ENCODE measurements around the gene DRC7. TPM values are rescaled to one million over a fixed set of nuclear protein-coding genes. Genes with fewer than 3 reads are reported as not detected.

Gene DRC7
- total RNA-seq, 2 donors from 2014 or later = not detected

DNA sequence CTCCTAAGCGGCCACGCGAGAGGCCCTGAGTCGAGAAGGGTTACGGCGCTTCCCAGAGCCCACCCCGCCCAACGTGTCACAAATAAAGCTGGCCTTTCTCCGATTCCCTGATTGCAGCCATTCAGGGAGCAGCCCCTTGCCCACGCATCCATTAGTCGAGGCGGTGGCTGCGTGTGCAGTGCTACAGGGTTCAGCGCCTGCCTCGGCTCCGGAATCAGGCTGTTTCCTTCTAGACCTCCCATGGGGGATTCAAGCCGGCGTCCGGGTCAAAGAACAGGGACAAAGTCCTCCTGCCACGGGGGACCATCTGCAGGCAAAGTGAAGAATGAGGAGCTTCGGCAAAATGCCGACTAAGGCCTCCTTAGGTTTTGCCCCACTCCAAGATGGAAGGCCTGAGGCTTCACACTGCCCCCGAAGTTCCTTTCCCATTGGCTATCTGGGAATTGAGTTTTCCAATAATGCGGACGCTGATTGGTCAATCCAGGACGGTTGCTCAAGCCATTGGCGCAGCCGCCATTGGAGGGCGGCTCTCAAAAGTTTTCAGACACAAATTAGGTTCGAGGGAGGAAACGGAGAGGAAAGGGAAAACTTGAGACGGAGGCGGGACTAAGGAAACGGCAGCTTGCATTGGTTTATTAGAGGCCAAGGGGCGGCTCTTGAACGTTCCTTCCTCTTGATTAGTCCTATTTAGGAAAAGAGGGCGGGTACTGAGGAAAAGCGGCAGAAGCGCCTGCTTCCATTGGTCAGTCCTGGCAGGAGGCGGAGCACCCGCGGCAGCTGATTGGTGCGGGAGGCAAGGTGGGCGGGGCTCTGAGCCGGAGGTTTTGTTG, 40.5 kb downstream of the DRC7 start:
- TF ChIP-seq, protein P1, sequence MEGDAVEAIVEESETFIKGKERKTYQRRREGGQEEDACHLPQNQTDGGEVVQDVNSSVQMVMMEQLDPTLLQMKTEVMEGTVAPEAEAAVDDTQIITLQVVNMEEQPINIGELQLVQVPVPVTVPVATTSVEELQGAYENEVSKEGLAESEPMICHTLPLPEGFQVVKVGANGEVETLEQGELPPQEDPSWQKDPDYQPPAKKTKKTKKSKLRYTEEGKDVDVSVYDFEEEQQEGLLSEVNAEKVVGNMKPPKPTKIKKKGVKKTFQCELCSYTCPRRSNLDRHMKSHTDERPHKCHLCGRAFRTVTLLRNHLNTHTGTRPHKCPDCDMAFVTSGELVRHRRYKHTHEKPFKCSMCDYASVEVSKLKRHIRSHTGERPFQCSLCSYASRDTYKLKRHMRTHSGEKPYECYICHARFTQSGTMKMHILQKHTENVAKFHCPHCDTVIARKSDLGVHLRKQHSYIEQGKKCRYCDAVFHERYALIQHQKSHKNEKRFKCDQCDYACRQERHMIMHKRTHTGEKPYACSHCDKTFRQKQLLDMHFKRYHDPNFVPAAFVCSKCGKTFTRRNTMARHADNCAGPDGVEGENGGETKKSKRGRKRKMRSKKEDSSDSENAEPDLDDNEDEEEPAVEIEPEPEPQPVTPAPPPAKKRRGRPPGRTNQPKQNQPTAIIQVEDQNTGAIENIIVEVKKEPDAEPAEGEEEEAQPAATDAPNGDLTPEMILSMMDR (IDR thresholded peaks at IDR 0.05) = no peak
- Histone ChIP-seq H3K36me3 (no peaks in the 10 kb centered on the region), H3K9me3 (no peaks in the 10 kb centered on the region), H3K4me1 (ENCODE audit: control insufficient read depth in 1 of 2, low read depth in 2 of 2) (peaks cover 7 to 23% of the 10 kb centered on the region in 2 donors), H3K27ac (peak overlapping the region; percentile 82 to 92), H3K4me3 (peak overlapping the region; percentile 81), H3K27me3 (replicated peaks; ENCODE audit: insufficient read depth) (no peaks in the 10 kb centered on the region)
- peak; percentile 96 for ATAC-seq (ENCODE audit: insufficient number of reproducible peaks, low FRiP score, low read depth)
- DNase-seq (ENCODE audit: low spot score) = peak; percentile 98

DNA sequence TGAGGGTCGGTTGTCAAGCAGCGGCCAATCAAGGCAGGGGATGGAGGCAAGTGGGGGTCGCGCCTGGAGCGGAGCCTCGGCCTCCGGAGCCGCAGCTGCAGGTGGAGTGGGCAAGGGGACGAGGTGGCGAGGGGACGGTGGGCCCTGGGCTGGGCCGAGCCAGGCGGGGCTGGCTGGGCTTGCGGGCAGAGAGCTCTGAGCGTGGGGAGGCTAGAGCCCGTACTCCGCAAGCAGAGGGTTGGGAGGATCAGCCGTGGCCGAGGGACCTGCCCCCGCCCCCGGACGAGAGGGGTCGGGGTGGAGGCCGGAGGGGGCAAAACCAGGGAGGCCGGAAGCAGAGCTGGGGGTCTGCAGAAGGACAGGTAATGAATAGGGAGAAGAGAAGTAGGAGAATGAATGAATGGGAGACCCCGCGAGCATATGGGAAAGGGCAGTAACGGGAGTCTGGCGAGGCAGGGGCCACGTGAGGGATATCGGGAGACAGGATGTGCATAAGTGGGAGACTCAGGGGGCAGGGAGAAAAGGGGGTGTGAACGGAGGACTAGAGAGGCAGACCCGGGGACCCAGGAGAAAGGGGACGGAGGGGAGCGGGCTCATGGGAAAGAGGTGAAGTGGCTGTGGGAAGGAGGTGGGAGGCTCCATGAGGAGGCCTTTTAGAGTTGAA, 41.3 kb downstream of the DRC7 start, which contains the start of gene KATNB1:
Gene KATNB1 (plus strand): TSS at position 16 of the 664 bp plus-strand sequence. CDS start 1,474 bp downstream, outside the sequence.
- TF ChIP-seq, protein P1 (IDR thresholded peaks at IDR 0.05) = no peak
- Histone ChIP-seq H3K27me3 (replicated peaks; ENCODE audit: insufficient read depth) (no peaks in the 10 kb centered on the region), H3K9me3 (no peaks in the 10 kb centered on the region), H3K4me3 (peak within 1 kb of the TSS; percentile 81), H3K27ac (peak within 1 kb of the TSS; percentile 82 to 92), H3K4me1 (ENCODE audit: control insufficient read depth in 1 of 2, low read depth in 2 of 2) (peaks cover 7 to 23% of the 10 kb centered on the region in 2 donors), H3K36me3 (no peaks in the 10 kb centered on the region)
- no peak for ATAC-seq (ENCODE audit: insufficient number of reproducible peaks, low FRiP score, low read depth)
- no peak for DNase-seq (ENCODE audit: low spot score)

DNA sequence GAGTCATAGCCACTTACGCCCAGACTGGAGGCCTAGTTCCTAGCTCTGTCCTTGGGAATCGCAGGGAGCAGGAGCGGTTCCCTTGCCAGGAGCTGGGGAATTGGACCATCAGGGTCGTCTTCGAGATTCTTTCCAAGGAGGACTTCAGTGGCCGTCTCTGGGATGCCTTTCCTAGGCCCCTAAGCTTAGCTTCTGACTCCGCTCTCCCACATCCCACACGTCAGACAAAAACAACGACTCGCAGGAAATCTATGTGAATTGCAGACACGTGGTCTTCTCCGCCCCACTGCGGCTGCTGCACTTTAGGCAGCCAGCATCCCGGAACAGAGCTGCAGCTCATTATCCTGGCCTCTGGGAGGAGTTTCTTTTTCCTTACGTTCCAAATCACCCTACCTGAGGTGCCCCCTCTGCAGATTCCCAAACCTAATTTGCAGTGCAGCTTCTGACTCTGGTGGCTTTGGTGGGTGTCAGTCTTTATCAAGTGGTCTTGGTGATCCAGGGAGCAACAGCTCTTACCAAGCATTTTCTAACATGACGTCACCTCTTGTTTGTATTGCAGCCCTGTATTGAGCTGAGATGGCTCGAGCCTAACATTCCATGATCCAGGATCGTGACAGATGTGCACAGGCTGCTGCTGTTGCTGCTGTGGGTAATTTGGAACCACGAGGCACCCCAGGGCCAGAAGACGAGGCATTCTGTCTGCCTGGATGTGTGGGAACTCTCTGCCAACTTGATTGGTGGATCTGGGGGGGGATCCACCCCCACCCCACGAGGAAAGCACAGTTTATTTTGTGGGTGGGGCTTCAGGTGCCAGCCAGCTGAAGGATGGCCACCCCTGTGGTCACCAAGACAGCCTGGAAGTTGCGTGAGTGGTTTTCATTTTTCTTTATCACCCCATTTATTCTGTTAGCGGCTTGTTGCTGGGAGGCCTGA, 42.1 kb downstream of the DRC7 start:
- DNase-seq (ENCODE audit: low spot score) (no peak), ATAC-seq (ENCODE audit: insufficient number of reproducible peaks, low FRiP score, low read depth) (no peak)
- TF ChIP-seq, protein P1 (IDR thresholded peaks at IDR 0.05) = no peak
- Histone ChIP-seq H3K27ac (peak overlapping the region in 1 of 2 donors; percentile 37), H3K4me1 (ENCODE audit: control insufficient read depth in 1 of 2, low read depth in 2 of 2) (peaks cover 7 to 23% of the 10 kb centered on the region in 2 donors), H3K27me3 (replicated peaks; ENCODE audit: insufficient read depth) (no peaks in the 10 kb centered on the region), H3K9me3 (no peaks in the 10 kb centered on the region), H3K4me3 (peak overlapping the region; percentile 73), H3K36me3 (no peaks in the 10 kb centered on the region)

DNA sequence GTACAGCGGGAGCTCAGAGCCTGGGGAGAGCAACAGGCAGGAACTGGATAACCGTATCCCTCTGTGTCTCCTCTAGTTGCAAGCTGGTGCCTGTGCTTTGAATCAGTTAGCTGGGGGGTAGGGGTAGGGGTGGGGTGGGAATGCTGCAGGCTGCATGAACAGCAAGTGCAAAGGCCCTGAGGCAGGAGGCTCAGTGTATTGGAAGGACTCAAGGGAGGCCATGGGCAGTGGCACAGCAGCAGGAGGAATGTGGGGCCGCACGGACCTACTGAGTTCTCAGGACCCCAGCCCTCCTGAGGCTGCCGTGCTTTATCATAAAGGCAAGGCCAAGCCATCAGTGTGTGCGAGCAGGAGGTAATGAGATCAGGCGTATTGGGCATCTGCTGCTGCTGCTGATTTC, 44.2 kb downstream of the DRC7 start:
- Histone ChIP-seq H3K36me3 (peaks cover 4% of the 10 kb centered on the region), H3K4me3 (no peak overlapping the region)
- DNase-seq (ENCODE audit: low spot score) = no peak

More for the DNA sequence above, 44.2 kb downstream of the DRC7 start:
- ATAC-seq (ENCODE audit: insufficient number of reproducible peaks, low FRiP score, low read depth) = no peak
- no peaks in the 10 kb centered on the region for H3K9me3 ChIP-seq
- no peak overlapping the region for H3K27ac ChIP-seq
- H3K27me3 ChIP-seq (replicated peaks; ENCODE audit: insufficient read depth) = no peaks in the 10 kb centered on the region
- TF ChIP-seq, protein P1 (IDR thresholded peaks at IDR 0.05) = no peak
- peaks cover 7 to 23% of the 10 kb centered on the region in 2 donors for H3K4me1 ChIP-seq (ENCODE audit: control insufficient read depth in 1 of 2, low read depth in 2 of 2)
